Upper lobe of right lung (tissue), 1 donor: Measurements from ENCODE around the gene BSN. TPM values are rescaled to one million over a fixed set of nuclear protein-coding genes. Genes with fewer than 3 reads are reported as not detected.

ENCODE experiments used
- ATAC-seq: fragments of 200-7000 bp; cut with Tn5 transposase; one replicate; pipeline ENCODE4 v1.9.1; 2020; ENCODE audit warnings: mild to moderate bottlenecking, moderate library complexity
- DNase-seq: peaks from one replicate; pipeline ENCODE4 v3.0.0-alpha.2; 2020
- H3K27ac ChIP-seq: fragments of 200-600 bp; one replicate; pipeline ENCODE4 v1.8.0; 2022
- H3K27me3 ChIP-seq: fragments of 200-600 bp; one replicate; pipeline ENCODE4 v1.8.0; 2022; ENCODE audit warnings: mild to moderate bottlenecking
- H3K36me3 ChIP-seq: fragments of 200-600 bp; one replicate; pipeline ENCODE4 v1.8.0; 2022
- H3K4me1 ChIP-seq: fragments of 200-600 bp; one replicate; pipeline ENCODE4 v1.8.0; 2022
- H3K4me3 ChIP-seq: fragments of 200-600 bp; one replicate; pipeline ENCODE4 v1.8.0; 2022; ENCODE audit warnings: mild to moderate bottlenecking
- H3K9me3 ChIP-seq: fragments of 200-600 bp; one replicate; pipeline ENCODE4 v1.8.0; 2022
- intact Hi-C: fragments of 100-400 bp; cut with DNase I; formaldehyde crosslinking; loops from one replicate; pipeline ENCODE4 v1.11.0; 2022
- total RNA-seq: library from RNA; stranded (reverse); fragmentation: NEBNext Ultra II Directional; extraction: Animal tissue kit (Norgen Biotek cat#: 25700); gene quantifications from one replicate; pipeline ENCODE4 v1.2.1, GENCODE V29; 2021
- TF ChIP-seq, protein P1 (sequence below): fragments of 200-600 bp; IDR thresholded peaks from one replicate; pipeline ENCODE4 v1.8.0; 2022; ENCODE audit warnings: antibody characterized with exemption
- donor health status: DM: no; HTN: yes; CAD: no; lungs with severe emphysema.

BSN gene
- total RNA-seq, 1 donor from 2014 or later, result 0.43 TPM

DNA sequence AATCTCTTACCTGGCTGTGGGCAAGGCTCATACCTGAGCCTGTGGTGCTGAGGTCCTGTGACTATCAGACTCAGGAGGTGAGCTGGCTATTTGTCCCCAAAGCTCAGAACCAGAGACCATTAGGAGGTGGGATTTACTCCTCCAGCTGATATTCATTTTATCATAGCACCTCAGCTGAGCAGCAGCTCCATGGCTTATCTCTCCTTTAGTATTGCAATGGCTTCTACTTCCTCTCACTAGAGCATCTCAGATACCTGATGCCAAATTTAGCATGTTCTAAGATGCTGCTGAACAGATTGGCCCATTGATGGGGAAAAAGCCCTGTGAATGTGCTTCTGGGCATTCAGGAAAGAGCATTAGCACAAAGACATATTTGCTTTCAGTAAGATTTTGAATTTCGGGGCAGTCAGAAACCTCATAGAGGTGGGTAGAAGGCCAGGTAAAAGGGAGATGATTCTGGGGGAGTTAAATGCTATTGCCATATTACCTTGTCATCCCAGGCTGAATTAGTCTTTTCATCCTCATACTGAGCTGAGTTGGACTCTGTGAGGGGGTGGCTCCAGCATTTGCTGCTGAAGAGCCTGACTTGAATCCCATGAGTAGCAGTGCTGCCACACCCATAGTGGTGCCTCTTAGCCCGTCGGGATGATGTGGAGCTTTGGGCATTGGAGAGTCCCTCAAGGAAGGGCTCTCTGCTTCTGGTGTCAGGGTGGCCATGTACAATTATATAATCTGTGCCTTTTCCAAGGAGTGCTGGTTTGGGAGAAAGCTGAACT is 2.4 kb downstream of the BSN start:
- Histone ChIP-seq H3K27me3 (no peaks in the 10 kb centered on the region), H3K9me3 (no peaks in the 10 kb centered on the region), H3K27ac (no peak overlapping the region), H3K4me3 (no peak overlapping the region), H3K36me3 (no peaks in the 10 kb centered on the region), H3K4me1 (peaks cover 16% of the 10 kb centered on the region)
- no peak for ATAC-seq
- intact Hi-C loops, result loop anchor here (10.0 kb wide), 1 partner anchor 108 kb away; no protein-coding TSS in a partner anchor
- TF ChIP-seq, protein P1, sequence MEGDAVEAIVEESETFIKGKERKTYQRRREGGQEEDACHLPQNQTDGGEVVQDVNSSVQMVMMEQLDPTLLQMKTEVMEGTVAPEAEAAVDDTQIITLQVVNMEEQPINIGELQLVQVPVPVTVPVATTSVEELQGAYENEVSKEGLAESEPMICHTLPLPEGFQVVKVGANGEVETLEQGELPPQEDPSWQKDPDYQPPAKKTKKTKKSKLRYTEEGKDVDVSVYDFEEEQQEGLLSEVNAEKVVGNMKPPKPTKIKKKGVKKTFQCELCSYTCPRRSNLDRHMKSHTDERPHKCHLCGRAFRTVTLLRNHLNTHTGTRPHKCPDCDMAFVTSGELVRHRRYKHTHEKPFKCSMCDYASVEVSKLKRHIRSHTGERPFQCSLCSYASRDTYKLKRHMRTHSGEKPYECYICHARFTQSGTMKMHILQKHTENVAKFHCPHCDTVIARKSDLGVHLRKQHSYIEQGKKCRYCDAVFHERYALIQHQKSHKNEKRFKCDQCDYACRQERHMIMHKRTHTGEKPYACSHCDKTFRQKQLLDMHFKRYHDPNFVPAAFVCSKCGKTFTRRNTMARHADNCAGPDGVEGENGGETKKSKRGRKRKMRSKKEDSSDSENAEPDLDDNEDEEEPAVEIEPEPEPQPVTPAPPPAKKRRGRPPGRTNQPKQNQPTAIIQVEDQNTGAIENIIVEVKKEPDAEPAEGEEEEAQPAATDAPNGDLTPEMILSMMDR, result no peak
- no peak for DNase-seq

DNA sequence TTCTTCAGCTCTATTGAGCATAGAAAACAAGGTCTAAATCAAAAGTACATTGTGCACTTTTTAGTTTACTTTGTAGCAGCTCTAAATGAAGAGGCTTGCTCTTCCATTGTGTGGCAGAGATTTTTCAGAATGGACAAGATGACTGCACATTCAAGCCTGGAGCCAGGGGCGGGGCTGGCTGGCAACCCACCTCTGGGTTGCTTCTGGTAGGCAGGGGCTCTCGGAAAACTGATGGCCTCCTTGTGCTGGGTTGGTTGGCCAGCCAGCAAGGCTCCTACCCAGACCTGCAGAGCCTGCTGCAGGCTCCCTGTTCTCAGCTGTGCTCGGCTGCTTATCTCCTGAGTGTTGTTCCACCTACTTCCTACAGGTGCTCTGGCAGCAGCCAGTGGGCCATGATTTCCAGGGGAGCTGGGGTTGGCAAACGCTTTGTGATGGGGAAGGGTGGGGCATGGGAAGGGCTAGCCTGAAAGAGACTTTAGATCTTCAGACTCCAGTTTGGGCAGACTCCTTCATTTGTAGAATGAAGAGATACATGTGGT is 8.8 kb downstream of the BSN start:
- TF ChIP-seq, protein P1, result no peak
- Histone ChIP-seq H3K36me3 (no peaks in the 10 kb centered on the region), H3K27ac (no peak overlapping the region), H3K9me3 (no peaks in the 10 kb centered on the region), H3K4me3 (no peak overlapping the region), H3K27me3 (no peaks in the 10 kb centered on the region), H3K4me1 (no peaks in the 10 kb centered on the region)
- intact Hi-C loops, result no loop called here
- ATAC-seq (no peak), DNase-seq (peak; percentile 44)

DNA sequence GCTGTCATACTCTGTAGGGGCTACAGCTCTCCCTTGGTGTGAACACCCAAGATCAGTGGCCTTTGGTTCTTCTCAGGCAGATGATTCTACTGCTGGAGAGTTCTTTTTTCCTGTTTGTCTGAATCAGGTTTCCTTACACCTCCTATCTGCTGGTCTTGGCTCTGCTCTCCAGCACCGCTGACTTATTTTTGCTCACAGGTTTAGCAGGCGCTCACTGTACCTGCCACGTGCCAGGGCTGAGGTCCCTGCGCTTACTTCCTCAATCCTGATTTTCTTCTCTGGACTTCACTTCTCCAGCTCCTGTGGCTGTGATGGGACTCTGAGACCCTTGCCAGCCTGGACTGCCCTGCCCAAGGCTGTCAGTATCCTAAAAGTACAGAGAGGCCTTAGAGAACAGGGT is 9.5 kb downstream of the BSN start:
- Histone ChIP-seq H3K27me3 (no peaks in the 10 kb centered on the region), H3K9me3 (no peaks in the 10 kb centered on the region), H3K4me3 (no peak overlapping the region), H3K27ac (no peak overlapping the region), H3K36me3 (no peaks in the 10 kb centered on the region), H3K4me1 (no peaks in the 10 kb centered on the region)
- peak; percentile 31 for DNase-seq
- TF ChIP-seq, protein P1, result no peak
- no peak for ATAC-seq
- intact Hi-C loops, result no loop called here

DNA sequence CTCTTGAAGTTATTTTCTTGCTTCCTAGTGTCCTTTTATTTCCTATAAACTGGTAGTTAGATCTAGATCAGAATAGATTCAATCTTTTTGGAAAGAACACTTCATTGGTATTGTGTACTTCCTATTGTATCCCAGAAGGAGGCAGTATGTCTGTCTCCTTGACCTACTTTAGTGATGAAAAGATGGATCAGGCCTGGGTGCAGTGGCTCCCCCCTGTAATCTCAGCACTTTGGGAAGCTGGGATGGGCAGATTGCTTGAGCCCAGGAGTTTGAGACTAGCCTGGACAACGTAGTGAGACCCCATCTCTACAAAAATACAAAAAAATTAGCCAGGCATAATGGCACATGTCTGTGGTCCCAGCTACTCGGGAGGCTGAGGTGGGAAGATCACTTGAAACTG is 12.0 kb downstream of the BSN start:
- DNase-seq (no peak), ATAC-seq (no peak)
- intact Hi-C loops, result no loop called here
- TF ChIP-seq, protein P1, result peak; percentile 7
- Histone ChIP-seq H3K4me1 (no peaks in the 10 kb centered on the region), H3K27me3 (no peaks in the 10 kb centered on the region), H3K9me3 (no peaks in the 10 kb centered on the region), H3K27ac (no peak overlapping the region), H3K4me3 (no peak overlapping the region), H3K36me3 (no peaks in the 10 kb centered on the region)

DNA sequence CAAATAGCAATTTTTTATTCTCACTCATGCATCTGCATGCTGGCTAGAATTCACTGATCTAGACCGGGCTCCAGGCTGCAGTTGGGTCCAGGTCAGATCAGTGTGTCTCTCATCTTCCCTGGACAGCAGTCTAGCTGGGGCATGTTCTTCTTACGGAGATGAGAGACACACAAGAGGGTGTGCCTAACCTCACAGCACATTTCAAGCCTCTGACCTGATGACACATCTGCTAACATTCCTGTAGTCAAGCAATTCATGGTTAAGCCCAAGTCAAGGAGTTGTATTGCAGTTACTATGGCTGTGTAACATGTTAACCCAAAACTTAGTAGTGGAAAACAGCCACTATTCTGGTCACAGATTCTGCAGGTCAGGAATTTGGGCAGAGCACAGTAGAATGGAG is 13.1 kb downstream of the BSN start:
- ATAC-seq, result no peak
- H3K27me3 ChIP-seq, result no peaks in the 10 kb centered on the region
- intact Hi-C loops, result no loop called here
- H3K4me3 ChIP-seq, result no peak overlapping the region
- no peak for DNase-seq
- H3K4me1 ChIP-seq, result no peaks in the 10 kb centered on the region
- no peak overlapping the region for H3K27ac ChIP-seq
- no peaks in the 10 kb centered on the region for H3K36me3 ChIP-seq
- H3K9me3 ChIP-seq, result no peaks in the 10 kb centered on the region
- TF ChIP-seq, protein P1, result no peak
